Measurements from ENCODE around the gene KCNF1.

Gene KCNF1

GRCh38 chr2:10926191-10926820 is 14.6 kb downstream of the KCNF1 start:
- no peak for FAIRE-seq
- DNase-seq (ENCODE audit: insufficient read length), result no peak
- no peak for TF ChIP-seq TAF1 (IDR thresholded peaks at IDR 0.05; ENCODE audit: borderline replicate concordance, low read depth, low read length)
- TF ChIP-seq POLR2A (IDR thresholded peaks at IDR 0.05; ENCODE audit: low read depth, low read length), result no peak
- no peak for TF ChIP-seq POLR2AphosphoS5 (IDR thresholded peaks at IDR 0.05; ENCODE audit: low read depth, low read length)

GRCh38 chr2:10930721-10931516 is 19.2 kb downstream of the KCNF1 start:
- DNase-seq (ENCODE audit: insufficient read length), result no peak
- no peak for TF ChIP-seq POLR2A (IDR thresholded peaks at IDR 0.05; ENCODE audit: low read depth, low read length)
- no peak for TF ChIP-seq TAF1 (IDR thresholded peaks at IDR 0.05; ENCODE audit: borderline replicate concordance, low read depth, low read length)
- no peak for TF ChIP-seq POLR2AphosphoS5 (IDR thresholded peaks at IDR 0.05; ENCODE audit: low read depth, low read length)

GRCh38 chr2:10931710-10932255 is 20.0 kb downstream of the KCNF1 start:
- FAIRE-seq (no peak), DNase-seq (ENCODE audit: insufficient read length) (no peak)
- TF ChIP-seq TAF1 (IDR thresholded peaks at IDR 0.05; ENCODE audit: borderline replicate concordance, low read depth, low read length) (no peak), POLR2A (IDR thresholded peaks at IDR 0.05; ENCODE audit: low read depth, low read length) (no peak), POLR2AphosphoS5 (IDR thresholded peaks at IDR 0.05; ENCODE audit: low read depth, low read length) (no peak)

More at GRCh38 chr2:10930721-10931516, 19.2 kb downstream of the KCNF1 start:
- no peak for FAIRE-seq

GRCh38 chr2:10932345-10933151 is 20.8 kb downstream of the KCNF1 start:
- FAIRE-seq, result no peak
- no peak for DNase-seq (ENCODE audit: insufficient read length)
- TF ChIP-seq POLR2AphosphoS5 (IDR thresholded peaks at IDR 0.05; ENCODE audit: low read depth, low read length) (no peak), TAF1 (IDR thresholded peaks at IDR 0.05; ENCODE audit: borderline replicate concordance, low read depth, low read length) (no peak), POLR2A (IDR thresholded peaks at IDR 0.05; ENCODE audit: low read depth, low read length) (no peak)

- FAIRE-seq, result no peak
- no peak for TF ChIP-seq POLR2AphosphoS5 (IDR thresholded peaks at IDR 0.05; ENCODE audit: low read depth, low read length)
- TF ChIP-seq TAF1 (IDR thresholded peaks at IDR 0.05; ENCODE audit: borderline replicate concordance, low read depth, low read length), result no peak
- no peak for TF ChIP-seq POLR2A (IDR thresholded peaks at IDR 0.05; ENCODE audit: low read depth, low read length)
- no peak for DNase-seq (ENCODE audit: insufficient read length)
These were observed 22.0 kb downstream of the KCNF1 start for GRCh38 chr2:10933700-10934225.

GRCh38 chr2:10934308-10934978 is 22.7 kb downstream of the KCNF1 start:
- TF ChIP-seq POLR2AphosphoS5 (IDR thresholded peaks at IDR 0.05; ENCODE audit: low read depth, low read length), result no peak
- no peak for TF ChIP-seq POLR2A (IDR thresholded peaks at IDR 0.05; ENCODE audit: low read depth, low read length)
- no peak for TF ChIP-seq TAF1 (IDR thresholded peaks at IDR 0.05; ENCODE audit: borderline replicate concordance, low read depth, low read length)
- no peak for FAIRE-seq
- no peak for DNase-seq (ENCODE audit: insufficient read length)

- TF ChIP-seq POLR2AphosphoS5 (IDR thresholded peaks at IDR 0.05; ENCODE audit: low read depth, low read length), result no peak
- no peak for TF ChIP-seq POLR2A (IDR thresholded peaks at IDR 0.05; ENCODE audit: low read depth, low read length)
- TF ChIP-seq TAF1 (IDR thresholded peaks at IDR 0.05; ENCODE audit: borderline replicate concordance, low read depth, low read length), result no peak
- FAIRE-seq (no peak), DNase-seq (ENCODE audit: insufficient read length) (no peak)
These were observed 23.2 kb downstream of the KCNF1 start for GRCh38 chr2:10934979-10935350.

- DNase-seq (ENCODE audit: insufficient read length) (no peak), FAIRE-seq (no peak)
- no peak for TF ChIP-seq TAF1 (IDR thresholded peaks at IDR 0.05; ENCODE audit: borderline replicate concordance, low read depth, low read length)
- TF ChIP-seq POLR2A (IDR thresholded peaks at IDR 0.05; ENCODE audit: low read depth, low read length), result no peak
- no peak for TF ChIP-seq POLR2AphosphoS5 (IDR thresholded peaks at IDR 0.05; ENCODE audit: low read depth, low read length)
These were observed 23.7 kb downstream of the KCNF1 start for GRCh38 chr2:10935366-10935918.

GRCh38 chr2:10935953-10936942 is 24.5 kb downstream of the KCNF1 start:
- DNase-seq (ENCODE audit: insufficient read length), result no peak
- no peak for TF ChIP-seq POLR2A (IDR thresholded peaks at IDR 0.05; ENCODE audit: low read depth, low read length)
- TF ChIP-seq TAF1 (IDR thresholded peaks at IDR 0.05; ENCODE audit: borderline replicate concordance, low read depth, low read length), result no peak
- TF ChIP-seq POLR2AphosphoS5 (IDR thresholded peaks at IDR 0.05; ENCODE audit: low read depth, low read length), result no peak
- no peak for FAIRE-seq

Data from GM12892 (cell line).